ENCODE measurements around the gene KRTAP1-5.
"Not testable (repeated sequence)": the region's sequence is repeated elsewhere in the genome, so short reads cannot be mapped to it uniquely, and the experiment has no call there.

KRTAP1-5 gene

GRCh38 chr17:41059276-41060051, 32.5 kb upstream of the KRTAP1-5 start:
- H3K4me1 ChIP-seq (ENCODE audit: control extremely low read depth in 1 of 4, control insufficient read depth in 4 of 4, insufficient read depth in 4 of 4, low read length in 3 of 4); DNase-seq; H3K36me3 ChIP-seq (ENCODE audit: control insufficient read depth in 4 of 4, insufficient read depth in 4 of 4, low read length in 3 of 4); POLR2A ChIA-PET; H3K9me3 ChIP-seq (ENCODE audit: control extremely low read depth in 1 of 5, control insufficient read depth in 4 of 5, insufficient read depth in 2 of 5, low read depth in 1 of 5, low read length in 4 of 5); H3K4me3 ChIP-seq (ENCODE audit: control insufficient read depth in 1 of 7, extremely low read depth in 1 of 7, insufficient read depth in 4 of 7, low read depth in 2 of 7, low read length in 6 of 7); H3K27ac ChIP-seq (ENCODE audit: insufficient read depth in 1 of 2, low read depth in 1 of 2, low read length in 2 of 2, poor library complexity in 1 of 2, severe bottlenecking in 2 of 2): not testable (repeated sequence)
- CTCF ChIA-PET: interaction anchor here (1.1 to 1.3 kb wide), 2 partner anchors 9 to 263 kb away, joined by 3 to 4 read pairs; no protein-coding TSS in a partner anchor
- peaks cover 4 to 41% (median 20%) of the 10 kb centered on the region in 5 experiments for H3K27me3 ChIP-seq (replicated peaks in 2 of 5; ENCODE audit: control insufficient read depth in 4 of 5, insufficient read depth in 5 of 5, low read length in 4 of 5)
- 69% methylated on average over 5 of the region's 31 CpGs for WGBS (ENCODE audit: insufficient coverage)

GRCh38 chr17:41058741-41059140, 31.7 kb upstream of the KRTAP1-5 start:
- no peaks in the 10 kb centered on the region for H3K36me3 ChIP-seq (ENCODE audit: control insufficient read depth in 4 of 4, insufficient read depth in 4 of 4, low read length in 3 of 4)
- H3K27ac ChIP-seq (ENCODE audit: insufficient read depth in 1 of 2, low read depth in 1 of 2, low read length in 2 of 2, poor library complexity in 1 of 2, severe bottlenecking in 2 of 2): no peak overlapping the region
- no peak for DNase-seq
- ChIA-PET CTCF (interaction anchor here (1.1 to 1.3 kb wide), 2 partner anchors 10 to 264 kb away, joined by 3 to 4 read pairs; no protein-coding TSS in a partner anchor), POLR2A (no interaction called here)
- peaks cover 4 to 41% (median 20%) of the 10 kb centered on the region in 5 experiments for H3K27me3 ChIP-seq (replicated peaks in 2 of 5; ENCODE audit: control insufficient read depth in 4 of 5, insufficient read depth in 5 of 5, low read length in 4 of 5)
- no peak overlapping the region for H3K4me3 ChIP-seq (ENCODE audit: control insufficient read depth in 1 of 7, extremely low read depth in 1 of 7, insufficient read depth in 4 of 7, low read depth in 2 of 7, low read length in 6 of 7)
- 100% methylated on average over 1 of the region's 5 CpGs for WGBS (ENCODE audit: insufficient coverage)
- H3K9me3 ChIP-seq (ENCODE audit: control extremely low read depth in 1 of 5, control insufficient read depth in 4 of 5, insufficient read depth in 2 of 5, low read depth in 1 of 5, low read length in 4 of 5): peaks cover 0 to 4% (median 0%) of the 10 kb centered on the region in 5 experiments
- no peaks in the 10 kb centered on the region for H3K4me1 ChIP-seq (ENCODE audit: control extremely low read depth in 1 of 4, control insufficient read depth in 4 of 4, insufficient read depth in 4 of 4, low read length in 3 of 4)

- no peak for DNase-seq
- peaks cover 4 to 39% (median 20%) of the 10 kb centered on the region in 5 experiments for H3K27me3 ChIP-seq (replicated peaks in 2 of 5; ENCODE audit: control insufficient read depth in 4 of 5, insufficient read depth in 5 of 5, low read length in 4 of 5)
- peaks cover 0 to 4% (median 2%) of the 10 kb centered on the region in 5 experiments for H3K9me3 ChIP-seq (ENCODE audit: control extremely low read depth in 1 of 5, control insufficient read depth in 4 of 5, insufficient read depth in 2 of 5, low read depth in 1 of 5, low read length in 4 of 5)
- POLR2A ChIA-PET: no interaction called here
- H3K4me1 ChIP-seq (ENCODE audit: control extremely low read depth in 1 of 4, control insufficient read depth in 4 of 4, insufficient read depth in 4 of 4, low read length in 3 of 4): no peaks in the 10 kb centered on the region
- H3K36me3 ChIP-seq (ENCODE audit: control insufficient read depth in 4 of 4, insufficient read depth in 4 of 4, low read length in 3 of 4): no peaks in the 10 kb centered on the region
- H3K4me3 ChIP-seq (ENCODE audit: control insufficient read depth in 1 of 7, extremely low read depth in 1 of 7, insufficient read depth in 4 of 7, low read depth in 2 of 7, low read length in 6 of 7): no peak overlapping the region
- no CpG with 5 or more reads among the region's 1 CpG for WGBS (ENCODE audit: insufficient coverage)
- CTCF ChIA-PET: no interaction called here
- no peak overlapping the region for H3K27ac ChIP-seq (ENCODE audit: insufficient read depth in 1 of 2, low read depth in 1 of 2, low read length in 2 of 2, poor library complexity in 1 of 2, severe bottlenecking in 2 of 2)
These were observed 30.5 kb upstream of the KRTAP1-5 start for GRCh38 chr17:41057547-41057946.

GRCh38 chr17:41055130-41055529, 28.1 kb upstream of the KRTAP1-5 start, which contains the start of gene KRTAP2-2:
Gene KRTAP2-2, minus strand, starts transcription at chr17:41055230. Its CDS starts 19 bp downstream, at chr17:41055211.
- H3K27me3 ChIP-seq (replicated peaks in 2 of 5; ENCODE audit: control insufficient read depth in 4 of 5, insufficient read depth in 5 of 5, low read length in 4 of 5): peaks cover 0 to 26% (median 7%) of the 10 kb centered on the region in 5 experiments
- H3K4me1 ChIP-seq (ENCODE audit: control extremely low read depth in 1 of 4, control insufficient read depth in 4 of 4, insufficient read depth in 4 of 4, low read length in 3 of 4); POLR2A ChIA-PET; CTCF ChIA-PET; DNase-seq; H3K27ac ChIP-seq (ENCODE audit: insufficient read depth in 1 of 2, low read depth in 1 of 2, low read length in 2 of 2, poor library complexity in 1 of 2, severe bottlenecking in 2 of 2); H3K4me3 ChIP-seq (ENCODE audit: control insufficient read depth in 1 of 7, extremely low read depth in 1 of 7, insufficient read depth in 4 of 7, low read depth in 2 of 7, low read length in 6 of 7); H3K9me3 ChIP-seq (ENCODE audit: control extremely low read depth in 1 of 5, control insufficient read depth in 4 of 5, insufficient read depth in 2 of 5, low read depth in 1 of 5, low read length in 4 of 5); H3K36me3 ChIP-seq (ENCODE audit: control insufficient read depth in 4 of 4, insufficient read depth in 4 of 4, low read length in 3 of 4): not testable (repeated sequence)
- WGBS (ENCODE audit: insufficient coverage): no CpG with 5 or more reads among the region's 6 CpGs

GRCh38 chr17:41054556-41054955, 27.5 kb upstream of the KRTAP1-5 start:
- H3K36me3 ChIP-seq (ENCODE audit: control insufficient read depth in 4 of 4, insufficient read depth in 4 of 4, low read length in 3 of 4); DNase-seq; CTCF ChIA-PET; H3K9me3 ChIP-seq (ENCODE audit: control extremely low read depth in 1 of 5, control insufficient read depth in 4 of 5, insufficient read depth in 2 of 5, low read depth in 1 of 5, low read length in 4 of 5); H3K4me3 ChIP-seq (ENCODE audit: control insufficient read depth in 1 of 7, extremely low read depth in 1 of 7, insufficient read depth in 4 of 7, low read depth in 2 of 7, low read length in 6 of 7); H3K4me1 ChIP-seq (ENCODE audit: control extremely low read depth in 1 of 4, control insufficient read depth in 4 of 4, insufficient read depth in 4 of 4, low read length in 3 of 4); H3K27ac ChIP-seq (ENCODE audit: insufficient read depth in 1 of 2, low read depth in 1 of 2, low read length in 2 of 2, poor library complexity in 1 of 2, severe bottlenecking in 2 of 2); POLR2A ChIA-PET: not testable (repeated sequence)
- WGBS (ENCODE audit: insufficient coverage): 100% methylated on average over 3 of the region's 9 CpGs
- peaks cover 0 to 22% (median 5%) of the 10 kb centered on the region in 5 experiments for H3K27me3 ChIP-seq (replicated peaks in 2 of 5; ENCODE audit: control insufficient read depth in 4 of 5, insufficient read depth in 5 of 5, low read length in 4 of 5)

GRCh38 chr17:41054025-41054424, 27.0 kb upstream of the KRTAP1-5 start:
- H3K27me3 ChIP-seq (replicated peaks in 2 of 5; ENCODE audit: control insufficient read depth in 4 of 5, insufficient read depth in 5 of 5, low read length in 4 of 5): peaks cover 1 to 18% (median 6%) of the 10 kb centered on the region in 5 experiments
- H3K4me3 ChIP-seq (ENCODE audit: control insufficient read depth in 1 of 7, extremely low read depth in 1 of 7, insufficient read depth in 4 of 7, low read depth in 2 of 7, low read length in 6 of 7): no peak overlapping the region
- ChIA-PET CTCF (no interaction called here), POLR2A (no interaction called here)
- 100% methylated on average over 3 of the region's 4 CpGs for WGBS (ENCODE audit: insufficient coverage)
- no peak for DNase-seq
- no peaks in the 10 kb centered on the region for H3K36me3 ChIP-seq (ENCODE audit: control insufficient read depth in 4 of 4, insufficient read depth in 4 of 4, low read length in 3 of 4)
- no peaks in the 10 kb centered on the region for H3K4me1 ChIP-seq (ENCODE audit: control extremely low read depth in 1 of 4, control insufficient read depth in 4 of 4, insufficient read depth in 4 of 4, low read length in 3 of 4)
- H3K27ac ChIP-seq (ENCODE audit: insufficient read depth in 1 of 2, low read depth in 1 of 2, low read length in 2 of 2, poor library complexity in 1 of 2, severe bottlenecking in 2 of 2): no peak overlapping the region
- H3K9me3 ChIP-seq (ENCODE audit: control extremely low read depth in 1 of 5, control insufficient read depth in 4 of 5, insufficient read depth in 2 of 5, low read depth in 1 of 5, low read length in 4 of 5): peaks cover 0 to 4% (median 2%) of the 10 kb centered on the region in 5 experiments

- ChIA-PET POLR2A (no interaction called here), CTCF (no interaction called here)
- no peak overlapping the region for H3K27ac ChIP-seq (ENCODE audit: insufficient read depth in 1 of 2, low read depth in 1 of 2, low read length in 2 of 2, poor library complexity in 1 of 2, severe bottlenecking in 2 of 2)
- H3K4me1 ChIP-seq (ENCODE audit: control extremely low read depth in 1 of 4, control insufficient read depth in 4 of 4, insufficient read depth in 4 of 4, low read length in 3 of 4): no peaks in the 10 kb centered on the region
- H3K27me3 ChIP-seq (replicated peaks in 2 of 5; ENCODE audit: control insufficient read depth in 4 of 5, insufficient read depth in 5 of 5, low read length in 4 of 5): peaks cover 0 to 18% (median 4%) of the 10 kb centered on the region in 5 experiments
- DNase-seq: peak in 1 of 3 donors; percentile 12
- no peaks in the 10 kb centered on the region for H3K36me3 ChIP-seq (ENCODE audit: control insufficient read depth in 4 of 4, insufficient read depth in 4 of 4, low read length in 3 of 4)
- no peak overlapping the region for H3K4me3 ChIP-seq (ENCODE audit: control insufficient read depth in 1 of 7, extremely low read depth in 1 of 7, insufficient read depth in 4 of 7, low read depth in 2 of 7, low read length in 6 of 7)
- peaks cover 0 to 2% (median 2%) of the 10 kb centered on the region in 5 experiments for H3K9me3 ChIP-seq (ENCODE audit: control extremely low read depth in 1 of 5, control insufficient read depth in 4 of 5, insufficient read depth in 2 of 5, low read depth in 1 of 5, low read length in 4 of 5)
These were observed 25.6 kb upstream of the KRTAP1-5 start for GRCh38 chr17:41052566-41052965.

Data from common myeloid progenitor, CD34-positive (primary cell).